Mesenchymal stem cell (in vitro differentiated cells and primary cell): ENCODE results near the gene FMN1.

Experiments
- DNase-seq: peaks from one replicate; pipeline ENCODE4 v3.0.0-alpha.2; 2013
- H2AFZ ChIP-seq: one replicate; pipeline ENCODE4 v1.6.1; 2013; ENCODE audit warnings: low read depth, mild to moderate bottlenecking, control low read depth, inconsistent platforms, low read length, moderate library complexity
- H2AK5ac ChIP-seq: 2 replicates; pipeline ENCODE4 v1.6.1; 2013; ENCODE audit warnings: low read length, moderate library complexity, mild to moderate bottlenecking, inconsistent platforms; ENCODE audit not compliant: severe bottlenecking
- H2BK120ac ChIP-seq: one replicate; pipeline ENCODE4 v1.6.1; 2013; ENCODE audit warnings: low read depth, mild to moderate bottlenecking, inconsistent platforms, low read length, moderate library complexity
- H2BK12ac ChIP-seq, 2 experiments: one replicate each; pipeline ENCODE4 v1.6.1; 2013; ENCODE audit warnings: inconsistent platforms in 2 of 2, low read length in 2 of 2, mild to moderate bottlenecking in 2 of 2, moderate library complexity in 2 of 2, control low read depth in 1 of 2
- H2BK15ac ChIP-seq: one replicate; pipeline ENCODE4 v1.6.1; 2013; ENCODE audit warnings: mild to moderate bottlenecking, low read depth, inconsistent platforms; ENCODE audit not compliant: poor library complexity, severe bottlenecking
- H2BK5ac ChIP-seq: 2 replicates; pipeline ENCODE4 v1.6.1; 2013; ENCODE audit warnings: low read depth, mild to moderate bottlenecking, low read length, control low read depth, inconsistent platforms; ENCODE audit not compliant: poor library complexity, severe bottlenecking
- H3K14ac ChIP-seq, 2 experiments: one replicate each; pipeline ENCODE4 v1.6.1; 2013; ENCODE audit warnings: inconsistent platforms in 2 of 2, low read length in 2 of 2, control low read depth in 1 of 2, mild to moderate bottlenecking in 1 of 2, moderate library complexity in 1 of 2
- H3K18ac ChIP-seq, 2 experiments: one replicate each; pipeline ENCODE4 v1.6.1; 2013; ENCODE audit warnings: inconsistent platforms in 2 of 2, low read length in 2 of 2, control low read depth in 1 of 2, low read depth in 1 of 2, mild to moderate bottlenecking in 1 of 2
- H3K23ac ChIP-seq, 2 experiments: one replicate each; pipeline ENCODE4 v1.6.1; 2013; ENCODE audit warnings: inconsistent platforms in 2 of 2, low read length in 2 of 2, mild to moderate bottlenecking in 2 of 2, moderate library complexity in 2 of 2, control low read depth in 1 of 2
- H3K27ac ChIP-seq: 2 replicates; pipeline ENCODE4 v1.5.1; 2013; ENCODE audit warnings: mild to moderate bottlenecking, moderate library complexity, low read length, control low read depth, inconsistent platforms; ENCODE audit not compliant: poor library complexity, severe bottlenecking
- H3K27me3 ChIP-seq, 2 experiments: 2 replicates each; pipeline versions ENCODE4 v1.6.1 to v1.7.0; 2013; ENCODE audit warnings: low read length in 2 of 2, mild to moderate bottlenecking in 2 of 2, moderate library complexity in 2 of 2, control low read depth in 1 of 2, inconsistent platforms in 1 of 2; ENCODE audit not compliant: control insufficient read depth in 1 of 2, insufficient read depth in 1 of 2
- H3K36me3 ChIP-seq, 2 experiments: 2 replicates each; pipeline versions ENCODE4 v1.6.1 to v1.7.0; 2013; ENCODE audit warnings: low read length in 2 of 2, control low read depth in 1 of 2, inconsistent platforms in 1 of 2, low read depth in 1 of 2, mild to moderate bottlenecking in 1 of 2; ENCODE audit not compliant: insufficient read depth in 2 of 2, control insufficient read depth in 1 of 2
- H3K4ac ChIP-seq, 2 experiments: one replicate each; pipeline ENCODE4 v1.6.1; 2013; ENCODE audit warnings: inconsistent platforms in 2 of 2, low read length in 2 of 2, mild to moderate bottlenecking in 2 of 2, moderate library complexity in 2 of 2, control low read depth in 1 of 2, low read depth in 1 of 2
- H3K4me1 ChIP-seq: 2 replicates; pipeline ENCODE4 v1.6.1; 2013; ENCODE audit warnings: low read depth, low read length, control low read depth; ENCODE audit not compliant: control insufficient read depth, insufficient read depth
- H3K4me2 ChIP-seq: 2 replicates; pipeline ENCODE4 v1.6.1; 2013; ENCODE audit warnings: low read length, mild to moderate bottlenecking, inconsistent platforms; ENCODE audit not compliant: poor library complexity, severe bottlenecking
- H3K4me3 ChIP-seq, 2 experiments: 2 replicates each; pipeline versions ENCODE4 v1.5.1 to v1.7.0; 2013; ENCODE audit warnings: low read length in 2 of 2, mild to moderate bottlenecking in 2 of 2, control low read depth in 1 of 2, low read depth in 1 of 2; ENCODE audit not compliant: insufficient read depth in 1 of 2
- H3K79me1 ChIP-seq: replicated peaks from 2 replicates; pipeline ENCODE4 v1.6.1; 2013; ENCODE audit warnings: mild to moderate bottlenecking, control low read depth, low read length, inconsistent platforms; ENCODE audit not compliant: poor library complexity, severe bottlenecking
- H3K9ac ChIP-seq: 2 replicates; pipeline ENCODE4 v1.7.0; 2013; ENCODE audit warnings: mild to moderate bottlenecking, low read length, moderate library complexity
- H3K9me3 ChIP-seq: 2 replicates; pipeline ENCODE4 v1.7.0; 2013; ENCODE audit warnings: mild to moderate bottlenecking, low read length; ENCODE audit not compliant: control insufficient read depth
- H4K8ac ChIP-seq: one replicate; pipeline ENCODE4 v1.6.1; 2013; ENCODE audit warnings: inconsistent platforms, mild to moderate bottlenecking, low read length, moderate library complexity
- H4K91ac ChIP-seq: one replicate; pipeline ENCODE4 v1.6.1; 2013; ENCODE audit warnings: mild to moderate bottlenecking, low read length, inconsistent platforms
- WGBS: methylation state at CpG from one replicate; pipeline ENCODE4 v1.1.7; 2013; ENCODE audit warnings: mixed read lengths; 5-methylcytosine and 5-hydroxymethylcytosine counted together

FMN1 gene

DNA sequence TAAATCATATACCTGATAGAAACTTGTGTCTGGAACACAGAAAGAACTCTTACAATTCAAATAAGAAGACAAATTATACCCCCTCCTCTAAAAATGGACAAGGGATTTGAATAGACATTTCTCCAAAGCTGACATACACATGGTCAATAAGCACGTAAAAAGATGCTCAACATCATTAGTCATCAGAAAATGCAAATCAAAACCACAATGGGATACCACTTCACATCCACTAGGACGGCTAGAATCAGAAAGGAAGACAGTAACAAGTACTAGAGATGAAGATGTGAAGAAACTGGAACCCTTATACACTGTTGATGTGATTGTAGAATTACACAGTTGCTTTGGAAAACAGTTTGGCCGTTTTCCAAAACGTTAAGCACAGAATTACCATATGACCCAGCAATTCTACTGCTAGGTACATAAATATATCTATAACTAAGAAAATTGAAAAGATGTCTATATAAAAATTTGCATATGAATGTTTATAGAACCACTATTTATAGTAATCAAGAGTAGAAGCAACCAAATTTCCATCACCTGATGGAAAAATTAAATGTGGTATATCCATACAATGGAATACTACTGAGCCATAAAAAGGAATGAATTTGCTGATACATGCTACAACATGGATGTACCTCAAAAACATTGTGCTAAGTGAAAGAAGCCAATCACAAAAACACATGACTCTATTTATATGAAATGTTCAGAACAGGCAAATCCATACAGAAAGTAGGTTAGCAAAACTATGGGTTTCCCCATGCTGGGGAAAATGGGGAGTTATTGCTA is 415.9 kb downstream of the FMN1 start:
- H3K23ac ChIP-seq: no peak overlapping the region
- no peak overlapping the region for H2BK120ac ChIP-seq
- no peaks in the 10 kb centered on the region for H3K27me3 ChIP-seq
- peak; percentile 38 for DNase-seq
- H2AFZ ChIP-seq: no peak overlapping the region
- no peak overlapping the region for H2BK15ac ChIP-seq
- H3K27ac ChIP-seq: no peak overlapping the region
- peaks cover 15% of the 10 kb centered on the region for H3K9me3 ChIP-seq
- no peak overlapping the region for H4K91ac ChIP-seq
- no peak overlapping the region for H2AK5ac ChIP-seq
- no peak overlapping the region for H3K9ac ChIP-seq
- H3K4me3 ChIP-seq: no peak overlapping the region
- no peak overlapping the region for H4K8ac ChIP-seq
- no peak overlapping the region for H3K14ac ChIP-seq
- no peak overlapping the region for H3K4ac ChIP-seq
- H2BK12ac ChIP-seq: no peak overlapping the region
- peaks cover 0 to 9% of the 10 kb centered on the region in 2 experiments for H3K36me3 ChIP-seq
- peaks cover 2% of the 10 kb centered on the region for H3K4me1 ChIP-seq
- 49% methylated on average over 2 of the region's 4 CpGs for WGBS
- H2BK5ac ChIP-seq: no peak overlapping the region
- H3K79me1 ChIP-seq: no peaks in the 10 kb centered on the region
- no peak overlapping the region for H3K4me2 ChIP-seq
- H3K18ac ChIP-seq: no peak overlapping the region

GRCh38 chr15:32775103-32775502 is 419.4 kb downstream of the FMN1 start:
- H4K8ac ChIP-seq: no peak overlapping the region
- no peaks in the 10 kb centered on the region for H3K79me1 ChIP-seq
- peak overlapping the region; percentile 17 for H2AK5ac ChIP-seq
- H3K4me2 ChIP-seq: no peak overlapping the region
- no peak overlapping the region for H2BK12ac ChIP-seq
- H4K91ac ChIP-seq: no peak overlapping the region
- peaks cover 4% of the 10 kb centered on the region for H3K4me1 ChIP-seq
- H3K27ac ChIP-seq: no peak overlapping the region
- H3K18ac ChIP-seq: no peak overlapping the region
- no peak overlapping the region for H2BK15ac ChIP-seq
- no peak overlapping the region for H3K9ac ChIP-seq
- H3K14ac ChIP-seq: no peak overlapping the region
- no peak overlapping the region for H2BK120ac ChIP-seq
- H3K36me3 ChIP-seq: peaks cover 0 to 21% of the 10 kb centered on the region in 2 experiments
- no peak overlapping the region for H3K4me3 ChIP-seq
- no peak overlapping the region for H3K4ac ChIP-seq
- WGBS: 93% methylated on average over 2 of the region's 3 CpGs
- no peak overlapping the region for H2AFZ ChIP-seq
- H3K9me3 ChIP-seq: peaks cover 15% of the 10 kb centered on the region
- H2BK5ac ChIP-seq: no peak overlapping the region
- no peak overlapping the region for H3K23ac ChIP-seq
- DNase-seq: no peak
- H3K27me3 ChIP-seq: no peaks in the 10 kb centered on the region

DNA sequence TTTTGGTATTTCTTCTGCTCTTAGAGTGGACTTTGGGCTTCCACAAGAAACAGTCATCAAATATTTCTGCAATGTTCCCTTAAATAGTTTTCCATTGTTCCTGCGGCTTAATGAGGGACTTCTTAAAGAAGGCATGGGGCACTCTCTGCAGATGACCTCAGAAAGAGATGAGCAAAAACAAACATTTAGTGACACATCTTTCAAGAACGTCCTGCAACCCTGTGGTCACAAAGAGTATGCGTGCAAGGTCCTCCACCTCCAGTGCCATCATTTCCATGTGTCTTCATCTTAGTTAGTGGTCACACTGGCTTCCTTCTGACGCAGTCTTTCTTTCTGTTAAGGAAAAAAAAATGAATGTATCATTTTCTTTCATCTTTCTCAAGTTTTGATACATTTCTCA is 420.5 kb downstream of the FMN1 start:
- no peak overlapping the region for H3K4me2 ChIP-seq
- H2BK12ac ChIP-seq: no peak overlapping the region
- no peak overlapping the region for H3K27ac ChIP-seq
- H2BK15ac ChIP-seq: no peak overlapping the region
- no peak overlapping the region for H2AFZ ChIP-seq
- H2BK120ac ChIP-seq: no peak overlapping the region
- 13% methylated on average over 3 of the region's 4 CpGs for WGBS
- peaks cover 0 to 21% of the 10 kb centered on the region in 2 experiments for H3K36me3 ChIP-seq
- H3K4ac ChIP-seq: no peak overlapping the region
- H4K91ac ChIP-seq: no peak overlapping the region
- no peak overlapping the region for H2BK5ac ChIP-seq
- H3K23ac ChIP-seq: no peak overlapping the region
- peak; percentile 93 for DNase-seq
- no peak overlapping the region for H3K9ac ChIP-seq
- no peak overlapping the region for H3K14ac ChIP-seq
- H3K4me3 ChIP-seq: no peak overlapping the region
- no peaks in the 10 kb centered on the region for H3K79me1 ChIP-seq
- H3K9me3 ChIP-seq: peaks cover 7% of the 10 kb centered on the region
- H3K18ac ChIP-seq: no peak overlapping the region
- H4K8ac ChIP-seq: no peak overlapping the region
- H3K4me1 ChIP-seq: peaks cover 4% of the 10 kb centered on the region
- no peaks in the 10 kb centered on the region for H3K27me3 ChIP-seq
- no peak overlapping the region for H2AK5ac ChIP-seq

- H3K27ac ChIP-seq: no peak overlapping the region
- H3K18ac ChIP-seq: no peak overlapping the region
- H3K9me3 ChIP-seq: no peaks in the 10 kb centered on the region
- H2BK12ac ChIP-seq: no peak overlapping the region
- no peak overlapping the region for H3K23ac ChIP-seq
- H3K36me3 ChIP-seq: peaks cover 0 to 3% of the 10 kb centered on the region in 2 experiments
- no peak overlapping the region for H4K91ac ChIP-seq
- DNase-seq: no peak
- WGBS: 33% methylated on average over 1 of the region's 1 CpG
- no peak overlapping the region for H3K9ac ChIP-seq
- H2AK5ac ChIP-seq: no peak overlapping the region
- no peaks in the 10 kb centered on the region for H3K27me3 ChIP-seq
- no peak overlapping the region for H2BK5ac ChIP-seq
- no peak overlapping the region for H3K4me3 ChIP-seq
- no peak overlapping the region for H2BK15ac ChIP-seq
- H3K14ac ChIP-seq: no peak overlapping the region
- no peak overlapping the region for H4K8ac ChIP-seq
- H2BK120ac ChIP-seq: no peak overlapping the region
- H2AFZ ChIP-seq: no peak overlapping the region
- no peak overlapping the region for H3K4ac ChIP-seq
- H3K79me1 ChIP-seq: no peaks in the 10 kb centered on the region
- H3K4me2 ChIP-seq: no peak overlapping the region
- no peaks in the 10 kb centered on the region for H3K4me1 ChIP-seq
Measured at GRCh38 chr15:32767236-32767635, 427.3 kb downstream of the FMN1 start.
